ENCODE measurements around the gene SNAP25.

DNA sequence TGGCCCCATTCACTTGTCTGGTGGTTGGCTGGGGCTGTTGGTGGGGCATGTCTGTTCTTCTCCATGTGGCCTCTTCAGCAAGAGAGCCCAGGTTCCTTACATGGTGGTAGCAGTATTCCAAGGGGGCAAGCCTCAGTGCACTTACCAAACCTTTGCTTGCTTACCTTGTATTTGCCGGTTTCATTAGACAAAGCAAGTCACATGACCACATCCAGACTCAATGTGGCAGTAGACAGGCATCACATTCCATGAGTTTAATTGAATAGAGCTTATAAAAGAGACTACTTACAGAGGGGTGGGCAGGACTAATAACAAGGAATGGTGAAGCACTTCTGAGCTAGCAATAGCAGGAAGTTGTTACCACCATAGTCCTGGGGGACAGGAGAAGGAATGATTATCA lies 78.6 kb downstream of the SNAP25 start:
- no peak for TF ChIP-seq CTCF (IDR thresholded peaks at IDR 0.05)
- no peak for TF ChIP-seq POLR2AphosphoS5 (IDR thresholded peaks at IDR 0.05)
- TF ChIP-seq POLR2A (IDR thresholded peaks at IDR 0.05) = no peak
- TF ChIP-seq EP300 (IDR thresholded peaks at IDR 0.05) = no peak

Data from sigmoid colon (tissue), 4 donors.